ENCODE data around the gene CNOT3.
"Not testable (repeated sequence)": the region's sequence is repeated elsewhere in the genome, so short reads cannot be mapped to it uniquely, and the experiment has no call there.

The CNOT3 gene

GRCh38 chr19:54190503-54191010 is 53.0 kb downstream of the CNOT3 start:
- no peaks in the 10 kb centered on the region for H3K36me3 ChIP-seq (ENCODE audit: control insufficient read depth, insufficient read depth, low read length)
- H3K9ac ChIP-seq = peak overlapping the region; percentile 47
- H2AFZ ChIP-seq = peak overlapping the region; percentile 76
- TF ChIP-seq, protein P1, sequence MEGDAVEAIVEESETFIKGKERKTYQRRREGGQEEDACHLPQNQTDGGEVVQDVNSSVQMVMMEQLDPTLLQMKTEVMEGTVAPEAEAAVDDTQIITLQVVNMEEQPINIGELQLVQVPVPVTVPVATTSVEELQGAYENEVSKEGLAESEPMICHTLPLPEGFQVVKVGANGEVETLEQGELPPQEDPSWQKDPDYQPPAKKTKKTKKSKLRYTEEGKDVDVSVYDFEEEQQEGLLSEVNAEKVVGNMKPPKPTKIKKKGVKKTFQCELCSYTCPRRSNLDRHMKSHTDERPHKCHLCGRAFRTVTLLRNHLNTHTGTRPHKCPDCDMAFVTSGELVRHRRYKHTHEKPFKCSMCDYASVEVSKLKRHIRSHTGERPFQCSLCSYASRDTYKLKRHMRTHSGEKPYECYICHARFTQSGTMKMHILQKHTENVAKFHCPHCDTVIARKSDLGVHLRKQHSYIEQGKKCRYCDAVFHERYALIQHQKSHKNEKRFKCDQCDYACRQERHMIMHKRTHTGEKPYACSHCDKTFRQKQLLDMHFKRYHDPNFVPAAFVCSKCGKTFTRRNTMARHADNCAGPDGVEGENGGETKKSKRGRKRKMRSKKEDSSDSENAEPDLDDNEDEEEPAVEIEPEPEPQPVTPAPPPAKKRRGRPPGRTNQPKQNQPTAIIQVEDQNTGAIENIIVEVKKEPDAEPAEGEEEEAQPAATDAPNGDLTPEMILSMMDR (IDR thresholded peaks at IDR 0.05) = no peak
- peaks cover 18% of the 10 kb centered on the region for H3K4me1 ChIP-seq
- peak overlapping the region; percentile 100 for H3K27ac ChIP-seq
- H3K9me3 ChIP-seq (ENCODE audit: control insufficient read depth, low read length) = no peaks in the 10 kb centered on the region
- peaks cover 2% of the 10 kb centered on the region for H3K79me2 ChIP-seq
- H3K4me2 ChIP-seq (ENCODE audit: low read length) = peak overlapping the region; percentile 98
- no peaks in the 10 kb centered on the region for H3K27me3 ChIP-seq (ENCODE audit: control insufficient read depth, insufficient read depth, low read length)
- H3K4me3 ChIP-seq (ENCODE audit: low read depth, low read length) = peak overlapping the region; percentile 98

GRCh38 chr19:54191011-54191810 is 53.6 kb downstream of the CNOT3 start, which contains the start of gene TSEN34:
TSEN34 (plus strand) TSS chr19:54191308; CDS start chr19:54191365, 57 bp downstream.
- TF ChIP-seq, protein P1 (IDR thresholded peaks at IDR 0.05) = no peak
- no peaks in the 10 kb centered on the region for H3K27me3 ChIP-seq (ENCODE audit: control insufficient read depth, insufficient read depth, low read length)
- peak within 1 kb of the TSS; percentile 98 for H3K4me2 ChIP-seq (ENCODE audit: low read length)
- no peaks in the 10 kb centered on the region for H3K9me3 ChIP-seq (ENCODE audit: control insufficient read depth, low read length)
- H3K4me3 ChIP-seq (ENCODE audit: low read depth, low read length) = peak within 1 kb of the TSS; percentile 98
- no peaks in the 10 kb centered on the region for H3K36me3 ChIP-seq (ENCODE audit: control insufficient read depth, insufficient read depth, low read length)
- peaks cover 18% of the 10 kb centered on the region for H3K4me1 ChIP-seq
- peak within 1 kb of the TSS; percentile 100 for H3K27ac ChIP-seq
- peak within 1 kb of the TSS; percentile 47 for H3K9ac ChIP-seq
- H2AFZ ChIP-seq = peak within 1 kb of the TSS; percentile 76
- H3K79me2 ChIP-seq = peaks cover 2% of the 10 kb centered on the region

- Histone ChIP-seq H3K4me1 (peaks cover 18% of the 10 kb centered on the region), H3K9ac (no peak overlapping the region), H3K79me2 (peaks cover 2% of the 10 kb centered on the region), H3K9me3 (ENCODE audit: control insufficient read depth, low read length) (no peaks in the 10 kb centered on the region), H3K36me3 (ENCODE audit: control insufficient read depth, insufficient read depth, low read length) (no peaks in the 10 kb centered on the region), H3K4me2 (ENCODE audit: low read length) (peak overlapping the region; percentile 96), H3K4me3 (ENCODE audit: low read depth, low read length) (peak overlapping the region; percentile 98), H3K27me3 (ENCODE audit: control insufficient read depth, insufficient read depth, low read length) (no peaks in the 10 kb centered on the region), H3K27ac (peak overlapping the region; percentile 100), H2AFZ (peak overlapping the region; percentile 76)
- TF ChIP-seq, protein P1 (IDR thresholded peaks at IDR 0.05) = no peak
Observed at GRCh38 chr19:54191811-54192453, 54.4 kb downstream of the CNOT3 start.

- Histone ChIP-seq H3K27me3 (ENCODE audit: control insufficient read depth, insufficient read depth, low read length) (no peaks in the 10 kb centered on the region), H3K27ac (no peak overlapping the region), H3K36me3 (ENCODE audit: control insufficient read depth, insufficient read depth, low read length) (no peaks in the 10 kb centered on the region), H2AFZ (no peak overlapping the region), H3K79me2 (peaks cover 2% of the 10 kb centered on the region), H3K9me3 (ENCODE audit: control insufficient read depth, low read length) (no peaks in the 10 kb centered on the region), H3K4me2 (ENCODE audit: low read length) (no peak overlapping the region), H3K4me1 (peaks cover 12% of the 10 kb centered on the region), H3K9ac (no peak overlapping the region), H3K4me3 (ENCODE audit: low read depth, low read length) (no peak overlapping the region)
- TF ChIP-seq, protein P1 (IDR thresholded peaks at IDR 0.05) = no peak
Observed at GRCh38 chr19:54193011-54193410, 55.4 kb downstream of the CNOT3 start.

DNA sequence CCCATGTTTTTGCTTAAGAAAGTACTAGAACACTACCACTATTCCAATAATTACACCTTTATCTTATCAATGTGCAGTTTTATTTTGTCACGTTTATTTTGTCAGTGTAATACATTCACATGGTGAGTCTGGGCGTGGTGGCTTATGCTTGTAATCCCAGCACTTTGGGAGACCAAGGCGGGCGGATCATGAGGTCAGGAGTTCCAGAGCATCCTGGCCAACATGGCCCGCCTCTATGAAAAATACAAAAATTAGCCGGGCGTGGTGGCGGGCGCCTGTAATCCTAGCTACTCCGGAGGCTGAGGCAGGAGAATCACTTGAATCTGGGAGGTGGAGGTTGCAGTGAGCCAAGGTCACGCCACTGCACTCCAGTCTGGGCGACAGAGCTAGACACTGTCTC is 56.9 kb downstream of the CNOT3 start:
- not testable (repeated sequence) for H3K9ac ChIP-seq; H3K4me3 ChIP-seq (ENCODE audit: low read depth, low read length); H3K4me1 ChIP-seq; H3K4me2 ChIP-seq (ENCODE audit: low read length); H3K27me3 ChIP-seq (ENCODE audit: control insufficient read depth, insufficient read depth, low read length); H3K9me3 ChIP-seq (ENCODE audit: control insufficient read depth, low read length); H3K36me3 ChIP-seq (ENCODE audit: control insufficient read depth, insufficient read depth, low read length); H3K79me2 ChIP-seq; H3K27ac ChIP-seq; H2AFZ ChIP-seq

Measured in parathyroid adenoma (tissue), 2 donors.